Ectodermal cell (in vitro differentiated cells): Measurements from ENCODE around the gene CASTOR1.

Source experiments
- H3K27ac ChIP-seq: 2 replicates; pipeline ENCODE4 v1.7.0; 2013; ENCODE audit warnings: mild to moderate bottlenecking, low read depth, low read length; ENCODE audit not compliant: insufficient read depth, poor library complexity, severe bottlenecking
- H3K27me3 ChIP-seq: 2 replicates; pipeline ENCODE4 v1.7.0; 2013; ENCODE audit warnings: mild to moderate bottlenecking, low read length; ENCODE audit not compliant: insufficient read depth, control insufficient read depth, poor library complexity, severe bottlenecking
- H3K36me3 ChIP-seq: one replicate; pipeline ENCODE4 v1.7.0; 2013; ENCODE audit warnings: low read length; ENCODE audit not compliant: control insufficient read depth, insufficient read depth
- H3K4me1 ChIP-seq: one replicate; pipeline ENCODE4 v1.7.0; 2013; ENCODE audit warnings: low read length; ENCODE audit not compliant: control insufficient read depth, insufficient read depth
- H3K4me3 ChIP-seq: 2 replicates; pipeline ENCODE4 v1.7.0; 2013; ENCODE audit warnings: low read depth, low read length, control low read depth; ENCODE audit not compliant: insufficient read depth
- H3K9me3 ChIP-seq: 2 replicates; pipeline ENCODE4 v1.7.0; 2013; ENCODE audit warnings: mild to moderate bottlenecking, low read length, moderate library complexity; ENCODE audit not compliant: control insufficient read depth
- WGBS, 2 experiments: methylation state at CpG; one replicate each; pipeline ENCODE4 v1.1.7; 2013; ENCODE audit warnings: missing lambda C conversion rate in 2 of 2; 5-methylcytosine and 5-hydroxymethylcytosine counted together

CASTOR1 gene

DNA sequence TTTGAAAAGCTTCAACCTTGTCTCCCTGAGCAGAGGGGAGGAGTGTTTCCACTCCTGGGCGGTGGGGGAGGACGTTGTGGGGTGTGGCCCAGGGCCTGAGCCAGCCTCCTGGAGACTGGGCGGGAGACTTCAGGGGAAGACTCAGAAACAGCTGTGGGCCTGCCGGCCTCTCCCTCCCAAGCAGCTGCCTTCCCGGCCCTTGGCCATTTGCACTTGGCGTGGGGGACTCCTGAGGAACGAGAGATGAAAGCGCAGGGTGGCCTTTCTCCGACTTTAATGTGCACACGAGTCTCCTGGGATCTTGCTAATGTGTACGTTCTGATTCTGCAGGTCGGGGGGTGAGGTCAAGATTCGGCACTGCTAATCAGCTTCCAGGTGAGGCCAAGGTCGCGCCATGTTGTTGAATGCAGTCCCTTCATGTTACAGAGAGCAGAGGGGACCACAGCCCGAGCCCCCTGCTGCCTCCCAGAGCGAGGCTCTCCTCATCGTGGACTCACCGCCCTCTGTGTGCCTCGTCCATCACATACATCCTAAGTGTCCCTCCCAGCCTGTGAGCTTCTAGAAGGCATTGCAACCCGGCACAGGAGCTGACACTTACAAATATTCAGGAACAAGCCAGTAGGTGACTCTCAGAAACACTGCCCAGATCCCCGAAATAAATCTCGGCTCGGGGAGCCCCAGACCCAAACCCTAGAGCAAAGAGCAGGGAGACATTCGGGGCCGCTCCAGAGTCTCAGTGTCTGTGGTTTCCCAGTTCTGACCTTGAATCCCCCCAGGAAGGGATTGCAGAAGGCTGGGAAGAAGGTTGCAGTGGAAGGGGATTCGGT lies 50.4 kb downstream of the CASTOR1 start:
- Histone ChIP-seq H3K27me3 (no peaks in the 10 kb centered on the region), H3K4me3 (no peak overlapping the region), H3K36me3 (no peaks in the 10 kb centered on the region), H3K27ac (no peak overlapping the region), H3K4me1 (peaks cover 22% of the 10 kb centered on the region), H3K9me3 (peaks cover 4% of the 10 kb centered on the region)
- 70 to 71% methylated on average over 27 of the region's 27 CpGs for WGBS, 2 experiments

- peaks cover 4% of the 10 kb centered on the region for H3K9me3 ChIP-seq
- no peak overlapping the region for H3K4me3 ChIP-seq
- no peaks in the 10 kb centered on the region for H3K27me3 ChIP-seq
- 93 to 95% methylated on average over 9 of the region's 9 CpGs for WGBS, 2 experiments
- H3K36me3 ChIP-seq, result no peaks in the 10 kb centered on the region
- H3K27ac ChIP-seq, result no peak overlapping the region
- peaks cover 22% of the 10 kb centered on the region for H3K4me1 ChIP-seq
These were observed 51.2 kb downstream of the CASTOR1 start for GRCh38 chr22:30238136-30238535.

- WGBS, 2 experiments, result 93% methylated on average over 5 of the region's 5 CpGs
- H3K36me3 ChIP-seq, result no peaks in the 10 kb centered on the region
- no peaks in the 10 kb centered on the region for H3K27me3 ChIP-seq
- H3K4me1 ChIP-seq, result peaks cover 27% of the 10 kb centered on the region
- H3K4me3 ChIP-seq, result no peak overlapping the region
- H3K9me3 ChIP-seq, result peaks cover 4% of the 10 kb centered on the region
- no peak overlapping the region for H3K27ac ChIP-seq
These were observed 52.4 kb downstream of the CASTOR1 start for GRCh38 chr22:30236875-30237274.

DNA sequence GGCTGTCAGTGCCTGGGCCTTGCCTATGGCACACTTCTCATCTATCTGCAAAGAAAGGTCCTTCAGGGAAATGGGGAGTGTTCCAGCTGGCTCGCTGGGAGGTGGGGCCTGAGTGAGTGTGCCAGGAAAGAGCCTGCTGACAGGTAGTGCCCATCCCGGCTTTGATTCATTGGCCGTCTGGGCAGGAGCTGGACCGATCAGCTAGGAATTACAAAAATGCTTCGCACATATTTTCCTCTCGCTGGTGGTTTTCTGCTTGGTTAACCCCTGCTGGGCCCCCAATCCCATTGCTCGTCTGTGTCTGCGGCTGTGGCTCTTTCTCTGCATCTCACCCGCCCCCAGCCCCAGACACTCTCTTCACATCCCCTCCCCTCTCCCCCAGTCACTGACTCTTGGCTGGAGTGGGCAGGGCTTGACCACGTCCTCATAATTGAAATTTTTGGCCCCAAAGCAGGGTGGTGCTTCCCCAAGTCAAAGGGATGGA lies 53.6 kb downstream of the CASTOR1 start:
- H3K27me3 ChIP-seq, result no peaks in the 10 kb centered on the region
- H3K36me3 ChIP-seq, result no peaks in the 10 kb centered on the region
- H3K9me3 ChIP-seq, result peaks cover 4% of the 10 kb centered on the region
- WGBS, 2 experiments, result 41 to 52% methylated on average over 10 of the region's 10 CpGs
- peaks cover 22% of the 10 kb centered on the region for H3K4me1 ChIP-seq
- H3K4me3 ChIP-seq, result no peak overlapping the region
- H3K27ac ChIP-seq, result no peak overlapping the region
